KOPT-K1 (cell line): ENCODE data around the gene ZNF580.

Experiments
- H3K27ac ChIP-seq: fragments of 200-600 bp; sonication (generic); 2 replicates; pipeline ENCODE4 v1.5.1; 2016; ENCODE audit warnings: antibody characterized with exemption, mild to moderate bottlenecking, low read depth, low read length; ENCODE audit not compliant: poor library complexity, severe bottlenecking
- H3K36me3 ChIP-seq: fragments of 200-600 bp; sonication (generic); 2 replicates; pipeline ENCODE4 v1.5.1; 2017; ENCODE audit warnings: antibody characterized with exemption, mild to moderate bottlenecking, low read length, moderate library complexity; ENCODE audit not compliant: insufficient read depth
- H3K9me3 ChIP-seq: fragments of 200-600 bp; sonication (generic); 2 replicates; pipeline ENCODE4 v1.5.1; 2017; ENCODE audit warnings: antibody characterized with exemption, low read length, mild to moderate bottlenecking; ENCODE audit not compliant: insufficient read depth, poor library complexity, severe bottlenecking

The ZNF580 gene

DNA sequence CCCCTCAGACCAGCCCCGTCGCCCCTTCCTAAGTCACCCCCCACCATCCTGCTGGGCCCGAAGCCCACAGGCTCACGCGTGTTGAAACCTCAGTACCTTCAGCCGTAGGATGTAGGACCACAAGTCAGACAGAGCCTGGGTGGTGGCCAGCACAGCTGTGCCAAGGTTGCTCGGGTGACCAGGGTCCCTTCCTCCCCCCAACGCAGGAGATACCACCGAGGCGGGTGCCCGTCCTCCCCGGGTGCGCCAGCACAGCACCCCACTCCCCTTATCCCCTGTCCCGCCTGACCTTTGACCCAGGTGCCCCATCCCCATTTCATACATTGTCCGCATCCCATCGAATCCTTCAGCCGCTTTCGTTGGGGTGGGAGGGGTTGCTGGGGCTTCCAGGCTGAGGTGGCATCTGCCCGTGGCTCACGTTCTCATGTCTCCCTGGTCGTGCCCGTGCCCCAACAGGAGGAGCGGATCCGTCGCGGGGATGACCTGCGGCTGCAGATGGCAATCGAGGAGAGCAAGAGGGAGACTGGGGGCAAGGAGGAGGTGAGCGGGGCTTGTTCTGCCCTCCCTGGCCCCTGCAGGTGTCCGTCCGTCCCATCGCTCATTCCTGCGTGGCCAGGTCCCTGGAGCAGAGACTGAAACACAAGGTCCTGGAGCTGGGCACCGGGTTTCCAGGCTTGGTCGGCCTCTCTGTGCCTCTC lies 48.8 kb downstream of the ZNF580 start:
- no peaks in the 10 kb centered on the region for H3K9me3 ChIP-seq
- H3K36me3 ChIP-seq = peaks cover 100% of the 10 kb centered on the region
- H3K27ac ChIP-seq = no peak overlapping the region

DNA sequence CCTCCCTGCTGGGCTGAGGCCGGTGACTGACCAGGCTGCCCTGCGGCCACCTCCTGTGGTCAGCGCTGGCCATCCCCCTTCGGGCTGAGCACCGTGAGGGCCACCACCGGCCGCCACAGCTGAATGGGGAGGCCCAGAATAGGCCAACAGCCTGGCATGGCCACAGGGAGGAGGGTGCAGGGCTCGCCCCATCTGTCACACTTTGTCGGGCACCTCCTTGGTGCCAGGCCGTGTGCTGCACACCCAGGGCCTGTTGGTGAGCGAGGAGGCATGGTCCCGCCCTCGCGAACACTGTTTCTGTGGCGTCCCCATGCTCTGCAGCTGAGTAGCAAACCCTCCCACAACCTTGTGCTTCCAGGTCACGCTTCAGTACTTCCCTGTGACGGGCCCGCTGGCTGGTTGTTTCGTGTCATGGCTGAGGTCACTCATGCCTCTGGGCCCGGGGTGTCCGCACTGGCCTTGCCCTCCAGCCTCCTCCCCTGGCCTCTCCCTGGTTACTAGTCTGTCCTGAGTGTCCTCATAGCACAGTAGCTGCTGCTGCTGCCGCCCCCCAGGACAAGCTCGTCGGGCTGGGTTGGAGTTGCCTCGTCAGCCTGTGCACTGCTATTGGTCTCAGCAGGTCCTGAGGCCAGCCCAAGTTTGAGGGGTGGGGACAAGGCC lies 49.4 kb downstream of the ZNF580 start:
- Histone ChIP-seq H3K9me3 (no peaks in the 10 kb centered on the region), H3K27ac (no peak overlapping the region), H3K36me3 (peaks cover 100% of the 10 kb centered on the region)

DNA sequence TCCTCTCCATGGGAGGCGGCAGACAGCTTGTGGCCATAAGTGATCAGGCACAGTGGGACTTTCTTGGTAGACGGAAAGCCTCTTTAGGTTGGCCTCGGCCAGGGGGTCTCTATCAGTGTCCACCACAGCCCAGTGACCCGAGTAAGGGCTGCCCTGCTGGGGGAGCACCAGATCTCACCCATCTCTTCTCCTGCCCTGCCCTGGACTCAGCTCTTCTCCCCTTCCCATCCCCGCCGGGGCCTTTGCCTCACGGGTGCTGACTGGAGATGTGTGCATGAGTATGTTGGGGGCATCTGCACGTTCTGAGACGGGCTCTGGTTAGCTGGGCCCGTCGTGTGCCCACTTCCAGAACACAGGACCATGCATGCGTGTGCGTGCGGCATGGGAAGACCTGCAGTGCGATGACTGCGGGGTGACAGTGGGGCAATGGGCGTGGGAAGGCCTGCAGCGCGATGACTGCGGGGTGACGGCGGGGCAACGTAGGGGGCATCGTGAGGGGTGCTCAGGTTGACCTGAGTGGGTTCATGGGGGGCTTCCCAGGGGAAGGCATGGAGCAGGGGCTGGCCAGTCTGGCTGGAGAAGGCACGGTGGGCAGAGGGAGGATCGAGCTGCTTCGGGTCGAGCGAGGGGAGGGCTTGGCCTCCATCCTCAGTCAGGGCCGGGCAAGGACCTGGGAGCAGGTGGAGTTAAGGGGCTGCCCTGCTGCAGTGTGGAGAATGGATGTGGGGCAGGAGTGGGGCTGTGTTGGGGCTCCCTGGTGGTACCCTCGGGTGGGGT lies 50.2 kb downstream of the ZNF580 start:
- Histone ChIP-seq H3K36me3 (peaks cover 100% of the 10 kb centered on the region), H3K27ac (no peak overlapping the region), H3K9me3 (no peaks in the 10 kb centered on the region)

DNA sequence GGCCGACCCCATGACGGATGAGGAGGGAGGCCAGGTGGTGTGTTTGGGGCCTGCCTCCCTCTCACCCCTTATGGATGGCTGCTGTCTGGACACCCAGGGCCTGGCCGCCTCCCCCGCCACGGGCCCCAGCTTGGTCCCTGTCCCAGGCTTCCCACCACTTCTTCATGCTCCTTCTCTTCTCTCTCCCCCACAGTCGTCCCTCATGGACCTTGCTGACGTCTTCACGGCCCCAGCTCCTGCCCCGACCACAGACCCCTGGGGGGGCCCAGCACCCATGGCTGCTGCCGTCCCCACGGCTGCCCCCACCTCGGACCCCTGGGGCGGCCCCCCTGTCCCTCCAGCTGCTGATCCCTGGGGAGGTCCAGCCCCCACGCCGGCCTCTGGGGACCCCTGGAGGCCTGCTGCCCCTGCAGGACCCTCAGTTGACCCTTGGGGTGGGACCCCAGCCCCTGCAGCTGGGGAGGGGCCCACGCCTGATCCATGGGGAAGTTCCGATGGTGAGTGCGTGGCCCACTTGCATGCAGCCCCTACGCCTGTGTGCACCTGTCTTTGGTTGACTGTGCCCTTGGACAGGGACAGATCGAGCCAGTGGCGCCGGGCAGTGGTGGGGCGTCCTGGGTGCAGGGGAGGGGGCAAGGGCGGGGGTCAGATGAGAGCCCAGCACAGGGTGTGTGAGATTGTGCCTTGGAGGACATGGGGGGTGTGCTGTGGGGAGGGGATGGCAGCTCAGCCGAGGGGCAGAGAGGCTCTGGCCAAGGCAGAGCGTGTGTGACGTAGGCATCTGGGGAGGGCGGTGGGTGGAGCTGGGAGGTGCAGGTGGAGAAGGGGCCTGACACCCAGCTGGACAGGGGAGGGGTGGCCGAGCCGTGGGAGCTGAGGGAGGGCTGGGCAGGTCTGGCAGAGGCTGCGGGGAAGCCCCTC lies 51.0 kb downstream of the ZNF580 start:
- Histone ChIP-seq H3K36me3 (peaks cover 100% of the 10 kb centered on the region), H3K27ac (no peak overlapping the region), H3K9me3 (no peaks in the 10 kb centered on the region)

DNA sequence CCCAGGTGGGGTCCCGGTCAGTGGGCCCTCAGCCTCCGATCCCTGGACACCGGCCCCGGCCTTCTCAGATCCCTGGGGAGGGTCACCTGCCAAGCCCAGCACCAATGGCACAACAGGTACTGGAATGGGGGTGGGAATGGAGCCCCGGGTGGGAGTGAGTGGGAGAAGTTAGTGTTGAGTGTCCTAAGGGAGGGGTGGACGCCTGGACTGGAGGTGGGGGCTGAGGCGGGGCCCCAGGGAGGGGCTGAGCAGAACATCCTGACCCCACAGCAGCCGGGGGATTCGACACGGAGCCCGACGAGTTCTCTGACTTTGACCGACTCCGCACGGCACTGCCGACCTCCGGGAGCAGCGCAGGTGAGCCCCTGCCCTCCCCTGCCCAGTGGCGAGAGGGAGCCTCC lies 51.9 kb downstream of the ZNF580 start:
- H3K36me3 ChIP-seq = peaks cover 100% of the 10 kb centered on the region
- no peaks in the 10 kb centered on the region for H3K9me3 ChIP-seq
- H3K27ac ChIP-seq = no peak overlapping the region
